Nephron (organoid): ENCODE data around the gene CCNQ.
A peak's percentile ranks its signal among the peaks of the same experiment; 100 is the strongest.

ENCODE experiments used
- H3K27ac Mint-ChIP-seq, 3 experiments: 2 replicates each; pipeline ENCODE4 v1.8.0; 2020; ENCODE audit warnings: mixed read lengths in 3 of 3, mild to moderate bottlenecking in 2 of 3, moderate library complexity in 1 of 3
- H3K27me3 Mint-ChIP-seq: 2 replicates; pipeline ENCODE4 v1.8.0; 2021; ENCODE audit warnings: low read depth, mild to moderate bottlenecking, moderate library complexity, mixed read lengths
- H3K36me3 Mint-ChIP-seq: 2 replicates; pipeline ENCODE4 v1.8.0; 2020; ENCODE audit warnings: low read depth, mixed read lengths
- H3K4me1 Mint-ChIP-seq: 2 replicates; pipeline ENCODE4 v1.8.0; 2020; ENCODE audit warnings: mixed read lengths
- H3K4me3 Mint-ChIP-seq, 3 experiments: 2 replicates each; pipeline ENCODE4 v1.8.0; 2020; ENCODE audit warnings: mild to moderate bottlenecking in 3 of 3, mixed read lengths in 3 of 3, moderate library complexity in 2 of 3
- H3K9me3 Mint-ChIP-seq: 2 replicates; pipeline ENCODE4 v1.8.0; 2020; ENCODE audit warnings: mixed read lengths
- TF ChIP-seq, protein P1 (sequence below), 3 experiments: fragments of 200-600 bp; sonication (generic); IDR thresholded peaks; one replicate each; pipeline ENCODE4 v1.5.0; 2021; ENCODE audit warnings: antibody characterized with exemption in 3 of 3; ENCODE audit not compliant: unreplicated experiment in 3 of 3

Gene CCNQ

DNA sequence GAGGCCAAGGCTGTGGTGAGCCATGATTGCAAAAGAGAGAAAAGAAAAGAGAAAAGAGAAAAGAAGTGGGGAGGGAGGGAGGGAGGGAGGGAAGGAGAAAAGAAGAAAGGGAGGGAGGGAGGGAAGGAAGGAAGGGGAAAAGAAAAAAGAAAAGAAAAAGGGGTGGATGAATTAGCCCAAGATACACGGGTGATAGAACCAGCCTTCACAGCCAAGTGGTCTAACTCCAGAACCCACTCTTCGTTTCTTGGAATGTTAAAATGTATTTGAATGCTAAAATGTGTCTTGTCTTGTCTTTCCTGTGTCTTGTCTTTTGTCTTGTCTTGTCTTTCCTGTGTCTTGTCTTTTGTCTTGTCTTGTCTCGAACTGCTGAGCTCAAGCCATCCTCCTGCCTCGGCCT lies 13.1 kb downstream of the CCNQ start:
- H3K27ac Mint-ChIP-seq = no peak overlapping the region
- peaks cover 3% of the 10 kb centered on the region for H3K27me3 Mint-ChIP-seq
- H3K9me3 Mint-ChIP-seq = peaks cover 12% of the 10 kb centered on the region
- no peak overlapping the region for H3K4me3 Mint-ChIP-seq
- H3K36me3 Mint-ChIP-seq = peaks cover 26% of the 10 kb centered on the region
- TF ChIP-seq, protein P1, sequence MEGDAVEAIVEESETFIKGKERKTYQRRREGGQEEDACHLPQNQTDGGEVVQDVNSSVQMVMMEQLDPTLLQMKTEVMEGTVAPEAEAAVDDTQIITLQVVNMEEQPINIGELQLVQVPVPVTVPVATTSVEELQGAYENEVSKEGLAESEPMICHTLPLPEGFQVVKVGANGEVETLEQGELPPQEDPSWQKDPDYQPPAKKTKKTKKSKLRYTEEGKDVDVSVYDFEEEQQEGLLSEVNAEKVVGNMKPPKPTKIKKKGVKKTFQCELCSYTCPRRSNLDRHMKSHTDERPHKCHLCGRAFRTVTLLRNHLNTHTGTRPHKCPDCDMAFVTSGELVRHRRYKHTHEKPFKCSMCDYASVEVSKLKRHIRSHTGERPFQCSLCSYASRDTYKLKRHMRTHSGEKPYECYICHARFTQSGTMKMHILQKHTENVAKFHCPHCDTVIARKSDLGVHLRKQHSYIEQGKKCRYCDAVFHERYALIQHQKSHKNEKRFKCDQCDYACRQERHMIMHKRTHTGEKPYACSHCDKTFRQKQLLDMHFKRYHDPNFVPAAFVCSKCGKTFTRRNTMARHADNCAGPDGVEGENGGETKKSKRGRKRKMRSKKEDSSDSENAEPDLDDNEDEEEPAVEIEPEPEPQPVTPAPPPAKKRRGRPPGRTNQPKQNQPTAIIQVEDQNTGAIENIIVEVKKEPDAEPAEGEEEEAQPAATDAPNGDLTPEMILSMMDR (IDR thresholded peaks at IDR 0.05; ENCODE audit: unreplicated experiment in 3 of 3) = no peak
- peaks cover 13% of the 10 kb centered on the region for H3K4me1 Mint-ChIP-seq

DNA sequence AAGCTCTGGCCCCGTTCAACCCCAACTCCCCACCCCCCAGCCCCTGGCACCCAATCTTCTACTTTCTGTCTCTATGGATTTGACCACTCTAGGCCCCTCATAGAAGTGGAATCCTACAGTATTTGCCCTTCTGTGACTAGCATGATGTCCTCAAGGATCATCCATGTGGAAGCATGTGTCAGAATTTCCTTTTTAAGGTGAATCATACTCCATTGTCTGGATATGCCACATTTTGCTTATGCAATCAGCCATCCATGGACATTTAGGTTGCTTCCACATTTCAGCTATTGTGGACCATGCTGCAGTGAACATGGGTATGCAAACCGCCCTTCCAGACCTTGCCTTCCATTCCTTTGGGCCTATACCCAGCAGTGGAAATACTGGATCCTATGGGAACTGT lies 15.5 kb downstream of the CCNQ start:
- no peak overlapping the region for H3K4me3 Mint-ChIP-seq
- H3K27me3 Mint-ChIP-seq = peaks cover 5% of the 10 kb centered on the region
- peaks cover 15% of the 10 kb centered on the region for H3K9me3 Mint-ChIP-seq
- TF ChIP-seq, protein P1 (IDR thresholded peaks at IDR 0.05; ENCODE audit: unreplicated experiment in 3 of 3) = no peak
- peak overlapping the region in 2 of 3 experiments; percentile 72 to 86 for H3K27ac Mint-ChIP-seq
- H3K36me3 Mint-ChIP-seq = peaks cover 21% of the 10 kb centered on the region
- H3K4me1 Mint-ChIP-seq = peaks cover 18% of the 10 kb centered on the region

DNA sequence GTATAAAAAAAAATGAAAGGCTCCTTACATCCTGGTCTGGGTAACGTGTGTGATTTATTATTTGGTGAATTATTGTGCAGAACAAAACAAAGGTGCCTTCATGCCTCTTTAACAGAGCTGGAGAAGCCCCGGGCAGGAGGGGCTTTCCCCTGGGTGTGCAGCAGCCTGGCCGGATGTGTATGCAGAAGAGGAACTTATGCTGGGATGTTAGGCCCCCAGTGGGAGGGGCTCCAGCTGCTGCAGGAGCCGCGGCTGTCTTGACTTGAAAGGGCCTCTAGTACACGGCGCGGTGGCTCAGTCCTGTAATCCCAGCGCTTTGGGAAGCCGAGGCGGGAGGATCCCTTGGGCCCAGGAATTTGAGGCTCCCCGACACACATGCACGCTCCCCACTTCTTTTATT lies 16.0 kb downstream of the CCNQ start:
- H3K4me3 Mint-ChIP-seq = peak overlapping the region; percentile 11 to 54 (median 37)
- H3K4me1 Mint-ChIP-seq = peaks cover 23% of the 10 kb centered on the region
- TF ChIP-seq, protein P1 (IDR thresholded peaks at IDR 0.05; ENCODE audit: unreplicated experiment in 3 of 3) = no peak
- peaks cover 8% of the 10 kb centered on the region for H3K27me3 Mint-ChIP-seq
- H3K36me3 Mint-ChIP-seq = peaks cover 16% of the 10 kb centered on the region
- peaks cover 11% of the 10 kb centered on the region for H3K9me3 Mint-ChIP-seq
- peak overlapping the region; percentile 72 to 94 (median 86) for H3K27ac Mint-ChIP-seq

DNA sequence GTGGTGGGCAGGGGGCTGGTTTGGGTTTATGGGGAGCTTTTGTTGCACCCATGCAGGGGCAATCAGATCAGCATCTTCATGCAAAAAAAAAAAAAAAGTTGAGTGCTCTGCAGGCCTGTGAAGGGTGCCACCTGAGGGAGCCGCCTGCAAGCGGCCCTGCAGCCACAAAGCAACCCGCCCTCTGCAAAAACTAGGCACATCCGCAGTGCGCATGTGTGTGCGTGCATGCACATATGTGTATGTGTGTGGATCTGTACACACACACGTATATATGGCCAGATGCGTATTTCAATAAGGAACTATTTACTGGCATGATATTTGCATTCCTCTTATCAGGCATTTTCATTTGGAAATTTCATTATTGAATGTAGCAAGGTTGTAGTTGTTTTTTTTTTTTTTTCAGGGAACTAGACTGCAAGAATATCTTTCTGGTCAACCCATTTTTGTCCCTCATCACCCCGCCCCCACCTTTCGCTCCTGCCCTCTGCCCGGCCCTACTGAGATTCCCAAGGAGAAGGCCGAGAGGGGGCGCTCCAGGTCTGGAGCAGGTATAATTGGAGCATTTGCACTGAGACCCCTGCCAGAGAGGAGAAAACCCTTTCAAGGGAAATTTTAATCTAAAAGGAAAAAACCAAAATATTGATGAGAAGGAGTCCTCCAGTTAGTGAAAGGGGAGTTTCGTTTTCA lies 18.1 kb downstream of the CCNQ start:
- Mint-ChIP-seq H3K4me1 (peaks cover 36% of the 10 kb centered on the region), H3K27me3 (peaks cover 8% of the 10 kb centered on the region), H3K4me3 (no peak overlapping the region), H3K9me3 (peaks cover 9% of the 10 kb centered on the region), H3K27ac (peak overlapping the region in 1 of 3 experiments; percentile 10), H3K36me3 (peaks cover 8% of the 10 kb centered on the region)
- TF ChIP-seq, protein P1 (IDR thresholded peaks at IDR 0.05; ENCODE audit: unreplicated experiment in 3 of 3) = peak in 1 of 3 experiments; percentile 13

DNA sequence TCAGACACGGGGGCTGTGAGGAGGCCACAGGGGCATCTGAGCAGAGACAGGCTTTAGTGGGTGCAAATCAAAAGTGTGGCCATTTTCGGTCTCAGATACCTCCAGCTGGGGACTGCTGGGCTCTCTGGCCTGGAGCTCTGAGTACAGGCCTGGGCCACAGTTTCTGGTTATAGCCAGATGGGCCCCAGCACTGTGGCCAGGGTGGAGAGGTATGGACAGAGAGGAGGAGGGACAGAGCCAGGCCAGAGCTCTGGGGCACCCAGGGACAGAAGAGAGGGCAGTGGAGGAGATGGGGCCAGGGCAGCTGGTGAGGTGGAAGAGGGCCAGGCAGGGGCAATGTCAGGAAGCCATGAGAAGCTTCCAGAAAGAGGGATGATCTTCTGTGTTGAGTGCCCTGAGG lies 20.1 kb downstream of the CCNQ start:
- H3K36me3 Mint-ChIP-seq = no peaks in the 10 kb centered on the region
- H3K4me1 Mint-ChIP-seq = peaks cover 38% of the 10 kb centered on the region
- H3K4me3 Mint-ChIP-seq = no peak overlapping the region
- peak overlapping the region; percentile 48 to 87 (median 82) for H3K27ac Mint-ChIP-seq
- peaks cover 10% of the 10 kb centered on the region for H3K9me3 Mint-ChIP-seq
- TF ChIP-seq, protein P1 (IDR thresholded peaks at IDR 0.05; ENCODE audit: unreplicated experiment in 3 of 3) = no peak
- peaks cover 12% of the 10 kb centered on the region for H3K27me3 Mint-ChIP-seq
